OCI-M2 (cell line): ENCODE measurements around the gene MYL9.

Experiments
- DNase-seq: peaks from one replicate; lab custom pipeline; 2025; ENCODE audit not compliant: unreplicated experiment; lab: John Stamatoyannopoulos, UW

Gene MYL9

GRCh38 chr20:36525620-36526365 lies 15.5 kb upstream of the MYL9 start:
- no peak for DNase-seq

DNA sequence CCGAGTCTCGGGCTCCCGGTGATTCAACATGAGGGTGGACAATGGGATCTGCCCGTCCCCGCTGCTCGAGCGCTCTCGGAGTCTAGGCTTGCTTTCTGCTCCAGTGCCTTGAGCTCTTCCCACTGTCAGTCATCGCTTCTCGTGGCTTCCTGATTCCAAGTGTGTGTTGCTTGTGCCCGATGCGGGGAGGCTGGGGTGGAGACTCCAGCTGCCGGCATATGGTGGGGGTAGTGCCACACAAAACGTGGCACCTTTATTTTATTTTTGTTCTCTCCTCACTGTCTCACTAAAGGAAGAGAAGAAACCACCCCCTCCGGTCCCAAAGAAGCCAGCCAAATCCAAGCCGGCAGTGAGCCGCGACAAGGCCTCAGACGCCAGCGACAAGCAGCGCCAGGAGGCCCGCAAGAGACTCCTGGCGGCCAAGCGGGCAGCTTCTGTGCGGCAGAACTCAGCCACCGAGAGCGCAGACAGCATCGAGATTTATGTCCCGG lies 14.8 kb upstream of the MYL9 start:
- no peak for DNase-seq

DNA sequence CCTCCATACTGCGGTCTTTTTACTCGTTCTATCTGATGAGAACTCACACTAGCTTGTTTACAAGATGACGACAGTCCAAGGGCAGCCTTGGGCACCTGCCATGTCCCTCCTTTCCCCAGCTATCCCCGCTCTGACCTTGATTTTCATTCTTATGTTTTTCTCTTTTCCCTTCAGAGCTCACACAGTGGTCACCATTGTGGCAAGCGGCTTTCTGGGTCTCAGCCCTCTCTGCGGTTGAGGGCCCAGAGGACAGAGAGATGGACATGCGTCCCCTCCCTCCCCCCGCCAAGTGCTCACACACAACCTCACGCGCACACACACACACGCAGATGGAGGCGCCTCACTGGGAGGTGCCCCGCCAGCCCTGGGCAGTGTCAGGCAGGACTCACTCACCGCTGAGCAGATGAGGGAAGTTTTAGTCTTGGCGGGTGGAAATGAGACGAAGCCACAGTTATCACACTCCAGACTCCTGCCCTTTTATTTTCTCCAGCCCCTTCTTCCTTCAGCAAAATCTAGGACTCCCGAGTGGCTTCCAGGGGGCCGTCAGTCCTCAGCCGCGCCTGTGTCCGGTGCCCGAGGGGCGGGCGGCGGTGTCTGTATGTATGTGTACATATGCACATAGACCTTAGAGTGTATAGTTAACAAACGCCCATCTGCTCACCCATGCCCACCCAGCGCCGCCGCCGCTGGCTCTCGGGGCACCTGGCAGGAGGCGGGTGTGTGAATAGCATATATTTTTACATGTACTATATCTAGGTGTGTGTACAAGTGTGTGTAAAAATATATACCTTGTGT lies 13.8 kb upstream of the MYL9 start:
- no peak for DNase-seq

DNA sequence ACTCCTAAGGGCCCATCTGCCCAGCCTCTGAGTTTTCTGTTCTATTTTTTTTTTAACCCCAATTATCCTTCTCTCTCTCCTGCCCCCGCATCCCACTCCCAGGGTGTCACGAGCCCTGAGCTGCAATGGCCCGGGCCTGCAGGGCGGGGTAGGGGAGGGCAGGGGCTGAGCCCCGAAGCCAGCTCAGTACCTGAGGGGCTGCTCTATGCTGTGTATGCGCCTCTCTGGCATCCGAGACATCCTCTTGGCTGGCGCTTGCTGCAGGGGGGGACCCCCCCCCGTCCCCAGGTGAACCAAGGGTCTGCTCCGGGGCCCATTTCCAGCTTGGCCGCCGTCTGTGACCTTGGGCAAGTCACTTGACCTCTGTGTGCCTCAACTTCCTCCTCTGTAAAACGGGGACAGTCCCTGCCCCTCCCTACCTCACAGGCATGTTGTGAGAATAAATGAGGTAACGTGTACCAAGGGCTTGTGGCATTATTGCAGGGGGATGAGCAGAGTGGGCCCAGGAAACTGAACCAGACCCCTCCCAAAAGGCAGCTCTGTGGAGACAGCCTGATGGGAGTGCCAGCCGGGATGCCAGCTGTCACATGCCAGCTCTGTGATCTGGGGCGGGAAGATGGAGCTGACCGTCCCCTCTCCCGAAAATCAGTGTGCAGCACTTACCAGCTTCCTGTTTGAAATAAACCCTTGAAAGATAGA lies 13.0 kb upstream of the MYL9 start:
- DNase-seq, result no peak

GRCh38 chr20:36528875-36529417 lies 12.4 kb upstream of the MYL9 start:
- DNase-seq, result no peak

DNA sequence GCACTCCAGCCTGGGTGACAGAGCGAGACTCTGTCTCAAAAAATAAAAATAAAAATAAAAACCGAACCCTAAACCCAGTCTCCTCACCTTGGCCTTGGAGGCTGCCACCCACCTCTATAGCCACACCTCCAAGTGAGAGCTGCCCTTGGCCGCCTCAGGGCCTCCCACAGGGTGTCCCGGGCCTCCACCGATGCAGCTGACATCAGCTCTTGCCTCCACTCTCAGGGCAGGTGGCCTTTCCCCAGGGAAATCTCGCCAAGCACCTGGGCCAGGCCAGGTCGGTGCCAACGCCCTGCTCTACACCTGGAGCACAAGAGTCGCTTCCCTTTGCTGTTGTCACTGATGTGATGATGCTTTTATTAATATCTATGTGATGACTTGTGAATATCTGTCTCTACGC lies 8.9 kb upstream of the MYL9 start:
- DNase-seq, result no peak

DNA sequence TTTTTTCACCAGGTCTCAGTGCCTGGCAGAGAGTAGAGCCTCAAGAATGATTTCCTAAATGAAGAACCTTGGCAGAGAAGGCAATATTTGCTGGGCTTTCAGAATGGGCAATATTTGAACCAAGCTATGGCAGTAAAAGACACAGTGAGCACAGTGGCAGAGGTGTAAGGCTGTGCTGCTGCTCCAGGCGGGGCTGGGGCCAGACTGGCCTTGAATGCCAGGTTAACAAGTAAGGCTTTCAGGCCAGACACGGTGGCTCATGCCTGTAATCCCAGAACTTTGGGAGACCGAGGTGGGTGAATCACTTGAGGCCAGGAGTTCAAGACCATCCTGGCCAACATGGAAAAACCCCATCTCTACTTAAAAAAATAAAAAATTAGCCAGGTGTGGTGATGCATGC lies 8.5 kb upstream of the MYL9 start:
- no peak for DNase-seq

- no peak for DNase-seq
These were observed 3.1 kb upstream of the MYL9 start for GRCh38 chr20:36538026-36538722.

- DNase-seq, result no peak
These were observed 638 bp upstream of the MYL9 start for GRCh38 chr20:36540551-36541211.

GRCh38 chr20:36541768-36542488 lies 609 bp downstream of the MYL9 start:
- no peak for DNase-seq

DNA sequence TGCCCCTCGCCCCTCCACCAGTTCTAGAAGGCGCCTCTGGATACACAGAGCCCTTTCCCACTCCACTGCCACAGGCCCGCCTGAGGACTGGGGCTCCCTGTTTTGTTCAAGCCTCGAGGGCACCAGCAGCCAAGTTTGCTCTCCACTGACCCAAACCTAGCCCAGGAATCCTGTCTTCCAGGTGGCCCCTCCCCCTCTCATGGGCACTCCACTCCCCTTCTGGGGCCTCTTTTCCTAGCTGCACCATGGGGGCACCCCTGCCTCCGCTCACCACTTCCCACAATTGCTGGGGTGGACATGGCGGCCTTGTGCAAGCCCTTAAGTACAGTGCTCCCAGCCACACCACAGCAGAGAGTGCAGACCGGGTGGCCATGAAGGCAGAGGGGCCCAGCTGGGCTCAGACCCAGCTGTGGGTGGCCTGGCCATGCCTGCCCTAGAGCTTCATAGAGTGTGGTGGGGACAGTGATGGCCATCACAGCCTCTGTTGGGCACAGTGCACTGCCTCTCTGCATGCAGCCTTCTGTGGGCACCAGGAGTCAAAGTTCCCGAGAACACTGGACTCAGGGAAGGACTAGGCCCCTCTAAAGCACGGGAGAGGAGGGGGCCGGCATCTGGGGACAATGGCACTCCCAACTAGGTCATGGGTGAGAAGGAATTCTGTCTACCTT lies 1.3 kb downstream of the MYL9 start:
- no peak for DNase-seq

GRCh38 chr20:36543184-36544133 lies 2.1 kb downstream of the MYL9 start:
- DNase-seq, result no peak

- no peak for DNase-seq
These were observed 3.1 kb downstream of the MYL9 start for GRCh38 chr20:36544134-36545018.

- no peak for DNase-seq
These were observed 4.9 kb downstream of the MYL9 start for GRCh38 chr20:36546111-36546736.

GRCh38 chr20:36547186-36548005 lies 6.1 kb downstream of the MYL9 start:
- DNase-seq, result no peak

DNA sequence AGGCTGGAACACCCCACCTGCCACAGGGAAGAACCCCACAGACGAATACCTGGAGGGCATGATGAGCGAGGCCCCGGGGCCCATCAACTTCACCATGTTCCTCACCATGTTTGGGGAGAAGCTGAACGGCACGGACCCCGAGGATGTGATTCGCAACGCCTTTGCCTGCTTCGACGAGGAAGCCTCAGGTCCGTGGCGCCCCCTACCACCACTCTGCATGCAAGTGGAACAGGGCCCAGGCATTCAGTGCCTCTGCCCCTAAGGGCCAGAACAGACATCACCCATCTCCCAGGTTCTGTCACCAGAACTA lies 6.6 kb downstream of the MYL9 start:
- no peak for DNase-seq
